Thyroid gland (tissue), 4 donors: ENCODE measurements around the gene CROCC2. TPM values are rescaled to one million over a fixed set of nuclear protein-coding genes. Genes with fewer than 3 reads are reported as not detected.

Experiments
- DNase-seq, 2 donors: peaks; one replicate each; pipeline ENCODE4 v3.0.0-alpha.2; 2019
- H3K27ac ChIP-seq, 3 donors: fragments of 200-600 bp; sonication (generic); 1 replicate in 2 of 3; 2 replicates in 1 of 3; pipeline ENCODE4 v1.5.1; 2016 to 2019; ENCODE audit warnings: mild to moderate bottlenecking in 1 of 3, moderate library complexity in 1 of 3
- H3K27me3 ChIP-seq: fragments of 200-600 bp; sonication (generic); one replicate; pipeline ENCODE4 v1.5.1; 2019
- H3K36me3 ChIP-seq, 2 donors: fragments of 200-600 bp; sonication (generic); one replicate each; pipeline ENCODE4 v1.5.1; 2016 to 2019
- H3K4me1 ChIP-seq, 2 donors: fragments of 200-600 bp; sonication (generic); one replicate each; pipeline ENCODE4 v1.5.1; 2017 to 2019
- H3K4me3 ChIP-seq, 3 donors: fragments of 200-600 bp; sonication (generic); replicated peaks in 1 of 3; 1 replicate in 2 of 3; 2 replicates in 1 of 3; pipeline ENCODE4 v1.5.1; 2016; ENCODE audit warnings: mild to moderate bottlenecking in 1 of 3
- H3K9me3 ChIP-seq: fragments of 200-600 bp; sonication (generic); one replicate; pipeline ENCODE4 v1.5.1; 2017
- POLR2A ChIP-seq, 2 donors: fragments of 450-650 bp; IDR thresholded peaks; one replicate each; pipeline ENCODE4 v1.6.1; 2017; ENCODE audit warnings: antibody characterized with exemption in 2 of 2, mild to moderate bottlenecking in 2 of 2, moderate library complexity in 1 of 2
- WGBS, 2 donors: methylation state at CpG; one replicate each; pipeline ENCODE4 v1.1.5; 2017; 5-methylcytosine and 5-hydroxymethylcytosine counted together
- intact Hi-C: fragments of 100-400 bp; cut with DNase I; formaldehyde crosslinking; loops from one replicate; pipeline ENCODE4 v1.15.1; 2023
- total RNA-seq, 4 donors: library from RNA; depleted of rRNA; stranded (reverse); fragments of >200 nt; gene quantifications; one replicate each; pipeline ENCODE4 v1.2.3, GENCODE V29; 2016
- TF ChIP-seq, protein P1 (sequence below), 6 experiments: fragments of 200-600 bp in 3 of 6; fragments of 450-650 bp in 3 of 6; sonication (generic) in 3 of 6; IDR thresholded peaks; one replicate each; pipeline ENCODE4 v1.5.1; 2016 to 2019; ENCODE audit warnings: antibody characterized with exemption in 6 of 6, mild to moderate bottlenecking in 2 of 6, inconsistent platforms in 1 of 6, moderate library complexity in 1 of 6

CROCC2 gene
- total RNA-seq, 4 donors from 2014 or later = not detected

DNA sequence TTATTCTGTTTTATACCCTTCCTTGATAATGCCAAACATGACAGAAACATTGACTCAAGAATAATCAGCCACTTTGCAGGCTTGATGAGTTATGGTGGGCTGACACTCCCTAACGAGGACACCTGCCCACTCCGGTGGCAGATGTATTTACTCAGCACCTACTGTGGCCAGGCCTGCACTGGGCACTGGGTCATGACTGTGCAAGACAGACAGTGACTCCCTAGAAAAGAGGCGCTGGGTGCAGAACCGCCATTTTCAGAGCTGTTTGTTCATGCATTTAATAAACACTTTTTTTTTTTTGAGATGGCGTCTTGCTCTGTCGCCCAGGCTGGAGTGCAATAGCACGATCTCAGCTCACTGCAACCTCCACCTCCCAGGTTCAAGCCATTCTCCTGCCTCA is 124.7 kb downstream of the CROCC2 start:
- H3K4me1 ChIP-seq = no peaks in the 10 kb centered on the region
- TF ChIP-seq POLR2A (IDR thresholded peaks at IDR 0.05) = no peak
- TF ChIP-seq, protein P1, sequence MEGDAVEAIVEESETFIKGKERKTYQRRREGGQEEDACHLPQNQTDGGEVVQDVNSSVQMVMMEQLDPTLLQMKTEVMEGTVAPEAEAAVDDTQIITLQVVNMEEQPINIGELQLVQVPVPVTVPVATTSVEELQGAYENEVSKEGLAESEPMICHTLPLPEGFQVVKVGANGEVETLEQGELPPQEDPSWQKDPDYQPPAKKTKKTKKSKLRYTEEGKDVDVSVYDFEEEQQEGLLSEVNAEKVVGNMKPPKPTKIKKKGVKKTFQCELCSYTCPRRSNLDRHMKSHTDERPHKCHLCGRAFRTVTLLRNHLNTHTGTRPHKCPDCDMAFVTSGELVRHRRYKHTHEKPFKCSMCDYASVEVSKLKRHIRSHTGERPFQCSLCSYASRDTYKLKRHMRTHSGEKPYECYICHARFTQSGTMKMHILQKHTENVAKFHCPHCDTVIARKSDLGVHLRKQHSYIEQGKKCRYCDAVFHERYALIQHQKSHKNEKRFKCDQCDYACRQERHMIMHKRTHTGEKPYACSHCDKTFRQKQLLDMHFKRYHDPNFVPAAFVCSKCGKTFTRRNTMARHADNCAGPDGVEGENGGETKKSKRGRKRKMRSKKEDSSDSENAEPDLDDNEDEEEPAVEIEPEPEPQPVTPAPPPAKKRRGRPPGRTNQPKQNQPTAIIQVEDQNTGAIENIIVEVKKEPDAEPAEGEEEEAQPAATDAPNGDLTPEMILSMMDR (IDR thresholded peaks at IDR 0.05) = no peak
- no peaks in the 10 kb centered on the region for H3K27me3 ChIP-seq
- DNase-seq = no peak
- H3K27ac ChIP-seq = no peak overlapping the region
- no peaks in the 10 kb centered on the region for H3K9me3 ChIP-seq
- H3K36me3 ChIP-seq = peaks cover 22 to 33% of the 10 kb centered on the region in 2 donors
- intact Hi-C loops = no loop called here
- 96 to 97% methylated on average over 7 of the region's 7 CpGs for WGBS, 2 donors
- H3K4me3 ChIP-seq = no peak overlapping the region

DNA sequence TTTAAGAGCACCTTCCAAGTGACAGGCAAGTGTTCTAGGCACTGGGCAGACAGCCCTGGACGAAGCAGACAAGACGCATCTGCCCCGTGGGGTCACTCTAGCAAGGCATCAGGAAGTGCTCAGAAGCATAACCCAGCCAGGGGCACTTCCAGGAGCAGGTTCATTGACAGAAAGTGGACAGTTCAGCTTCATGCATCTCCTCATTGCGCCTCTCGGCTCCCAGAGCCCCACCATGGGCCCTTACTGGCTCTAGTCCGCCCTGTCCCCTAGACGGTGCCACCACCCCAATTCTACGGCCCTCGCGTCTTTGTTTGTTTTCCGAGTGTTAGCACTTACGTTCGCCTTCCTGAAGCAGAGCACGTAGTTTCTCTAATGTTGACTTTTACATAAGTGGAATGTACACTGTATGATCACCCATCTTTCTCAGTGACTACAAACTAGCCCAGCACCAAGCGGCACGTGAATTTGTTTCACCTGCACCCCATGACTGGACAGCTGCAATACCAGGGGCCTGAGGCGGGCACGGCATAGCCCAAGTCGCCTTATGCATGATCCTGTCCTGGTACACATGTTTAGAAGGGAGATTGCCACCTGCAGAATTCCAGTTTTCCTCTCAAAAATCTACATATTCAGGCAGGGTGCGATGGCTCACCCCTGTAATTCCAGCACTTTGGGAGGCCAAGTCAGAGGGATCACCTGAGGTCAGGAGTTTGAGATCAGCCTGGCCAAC is 125.5 kb downstream of the CROCC2 start:
- Histone ChIP-seq H3K4me1 (peaks cover 0 to 4% of the 10 kb centered on the region in 2 donors), H3K4me3 (no peak overlapping the region), H3K27ac (no peak overlapping the region), H3K27me3 (no peaks in the 10 kb centered on the region), H3K9me3 (no peaks in the 10 kb centered on the region), H3K36me3 (peaks cover 22 to 33% of the 10 kb centered on the region in 2 donors)
- intact Hi-C loops = no loop called here
- DNase-seq = no peak
- WGBS, 2 donors = 91 to 94% methylated on average over 20 of the region's 20 CpGs
- TF ChIP-seq, protein P1 (IDR thresholded peaks at IDR 0.05) = no peak
- no peak for TF ChIP-seq POLR2A (IDR thresholded peaks at IDR 0.05)

DNA sequence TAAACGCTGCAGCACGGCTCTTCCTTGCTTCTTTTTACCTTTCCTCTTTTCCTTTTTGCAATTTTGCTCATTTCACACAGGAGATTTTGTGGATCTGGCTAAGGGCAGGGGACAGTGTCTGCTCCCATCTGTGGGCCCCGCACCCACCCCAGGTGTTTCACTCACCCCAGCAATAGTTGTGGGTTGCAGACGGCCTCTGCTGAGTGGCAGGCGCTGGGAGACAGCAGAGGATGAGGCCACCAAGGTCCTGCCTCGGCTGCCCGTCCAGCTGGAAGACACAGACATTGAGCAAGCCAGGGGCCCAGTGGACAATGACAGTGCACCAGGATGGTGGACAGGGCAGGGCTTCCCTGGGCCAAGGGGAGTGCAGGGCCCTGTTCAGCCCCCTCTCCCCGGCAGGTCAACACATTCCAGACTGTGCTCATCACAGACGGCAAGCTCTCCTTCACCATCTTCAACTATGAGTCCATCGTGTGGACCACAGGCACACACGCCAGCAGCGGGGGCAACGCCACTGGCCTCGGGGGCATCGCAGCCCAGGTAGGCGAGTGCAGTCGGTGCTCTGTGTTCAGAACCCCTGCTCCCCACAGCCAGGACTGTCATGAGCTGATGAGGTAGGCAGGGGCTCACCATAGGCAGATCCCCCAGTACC is 127.3 kb downstream of the CROCC2 start:
- peaks cover 0 to 8% of the 10 kb centered on the region in 2 donors for H3K4me1 ChIP-seq
- H3K27ac ChIP-seq = no peak overlapping the region
- H3K9me3 ChIP-seq = no peaks in the 10 kb centered on the region
- H3K27me3 ChIP-seq = no peaks in the 10 kb centered on the region
- TF ChIP-seq POLR2A (IDR thresholded peaks at IDR 0.05) = no peak
- TF ChIP-seq, protein P1 (IDR thresholded peaks at IDR 0.05) = no peak
- intact Hi-C loops = no loop called here
- 91 to 92% methylated on average over 8 to 11 of the region's 17 CpGs for WGBS, 2 donors
- peaks cover 24 to 34% of the 10 kb centered on the region in 2 donors for H3K36me3 ChIP-seq
- no peak overlapping the region for H3K4me3 ChIP-seq
- no peak for DNase-seq

DNA sequence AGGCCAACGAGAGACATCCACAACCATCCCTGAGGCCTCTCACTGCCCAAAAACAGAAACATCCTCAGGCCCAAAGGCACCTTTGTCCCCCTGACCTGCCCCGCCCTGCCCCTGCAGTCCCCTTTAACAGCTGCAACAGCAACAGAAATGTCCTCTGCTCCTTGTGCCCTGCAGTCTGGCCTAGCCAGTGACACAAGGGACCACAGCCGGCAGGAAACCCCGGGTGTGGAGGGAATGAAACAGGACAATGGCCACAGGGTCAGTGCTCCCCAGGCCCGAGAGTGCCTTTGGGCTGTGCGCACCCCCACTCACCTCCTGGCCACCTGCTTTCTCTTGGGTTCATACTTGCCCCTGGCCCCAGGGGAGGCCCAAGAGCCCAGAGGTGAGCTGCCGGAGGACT is 127.9 kb downstream of the CROCC2 start:
- Histone ChIP-seq H3K27me3 (no peaks in the 10 kb centered on the region), H3K27ac (no peak overlapping the region), H3K4me3 (no peak overlapping the region), H3K9me3 (no peaks in the 10 kb centered on the region), H3K4me1 (peaks cover 0 to 8% of the 10 kb centered on the region in 2 donors), H3K36me3 (peaks cover 24 to 39% of the 10 kb centered on the region in 2 donors)
- intact Hi-C loops = no loop called here
- no peak for DNase-seq
- WGBS, 2 donors = 95 to 100% methylated on average over 2 to 6 of the region's 7 CpGs
- TF ChIP-seq, protein P1 (IDR thresholded peaks at IDR 0.05) = no peak
- TF ChIP-seq POLR2A (IDR thresholded peaks at IDR 0.05) = no peak
